GM23248 (cell line): ENCODE measurements around the gene BRAF.

Experiments
- EZH2 ChIP-seq: fragments of 200-600 bp; sonication (generic); IDR thresholded peaks from 2 replicates; pipeline ENCODE4 v1.6.1; 2018; ENCODE audit warnings: antibody characterized with exemption, mild to moderate bottlenecking; ENCODE audit not compliant: insufficient read depth, poor library complexity, severe bottlenecking
- EZH2phosphoT487 ChIP-seq: fragments of 200-600 bp; sonication (generic); IDR thresholded peaks from 2 replicates; pipeline ENCODE4 v1.6.1; 2018; ENCODE audit warnings: antibody characterized with exemption, moderate library complexity, mild to moderate bottlenecking, low read depth; ENCODE audit not compliant: insufficient read depth

DNA sequence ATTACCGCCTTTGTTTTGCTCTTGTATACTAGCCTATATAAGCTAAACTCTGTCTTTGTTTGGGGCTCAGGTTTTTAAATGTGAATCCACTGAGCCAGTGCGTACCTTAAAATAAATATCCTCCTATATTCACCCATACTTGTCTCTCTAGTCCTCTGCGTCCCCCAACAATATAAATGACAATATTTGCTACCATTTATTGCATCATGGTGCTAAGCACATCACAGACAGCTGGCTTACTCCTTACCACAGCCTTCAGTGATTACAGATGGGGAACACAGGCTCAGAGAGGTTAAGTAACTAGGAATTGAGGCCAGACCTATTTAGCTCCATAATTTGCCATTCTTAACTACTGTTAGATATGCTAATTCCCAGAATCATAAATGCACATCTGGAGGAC is 255.4 kb downstream of the BRAF start:
- TF ChIP-seq EZH2 (no peak), EZH2phosphoT487 (no peak)
